HG03439 (cell line): ENCODE measurements around the gene SELENON.
"Not testable (repeated sequence)": the region's sequence is repeated elsewhere in the genome, so short reads cannot be mapped to it uniquely, and the experiment has no call there.

ENCODE experiments used
- ATAC-seq: cut with Tn5 transposase; IDR thresholded peaks from one replicate; pipeline ENCODE4 v1.9.1; 2021; ENCODE audit warnings: mild to moderate bottlenecking, moderate library complexity; ENCODE audit not compliant: unreplicated experiment

Gene SELENON

GRCh38 chr1:25821630-25822091, 21.7 kb downstream of the SELENON start:
- ATAC-seq = no peak

- ATAC-seq = no peak
These were observed 25.6 kb downstream of the SELENON start for GRCh38 chr1:25825605-25826004.

- ATAC-seq = no peak
These were observed 26.6 kb downstream of the SELENON start for GRCh38 chr1:25826571-25826970.

- ATAC-seq = no peak
These were observed 28.5 kb downstream of the SELENON start for GRCh38 chr1:25828491-25828890.

- ATAC-seq = no peak
These were observed 29.1 kb downstream of the SELENON start for GRCh38 chr1:25829046-25829445.

GRCh38 chr1:25831569-25832196, 31.7 kb downstream of the SELENON start:
- no peak for ATAC-seq

- no peak for ATAC-seq
These were observed 32.5 kb downstream of the SELENON start for GRCh38 chr1:25832336-25833037.

GRCh38 chr1:25833158-25833557, 33.2 kb downstream of the SELENON start:
- ATAC-seq = no peak

- no peak for ATAC-seq
These were observed 34.9 kb downstream of the SELENON start for GRCh38 chr1:25834894-25835293.

GRCh38 chr1:25836695-25837094, 36.7 kb downstream of the SELENON start:
- no peak for ATAC-seq

GRCh38 chr1:25837262-25837875, 37.4 kb downstream of the SELENON start:
- no peak for ATAC-seq

- ATAC-seq = not testable (repeated sequence)
These were observed 39.8 kb downstream of the SELENON start for GRCh38 chr1:25839808-25840207.

GRCh38 chr1:25843483-25843882, 43.5 kb downstream of the SELENON start:
- ATAC-seq = no peak

- no peak for ATAC-seq
These were observed 44.7 kb downstream of the SELENON start for GRCh38 chr1:25844536-25845337.

GRCh38 chr1:25845664-25846063, 45.7 kb downstream of the SELENON start:
- no peak for ATAC-seq

- ATAC-seq = no peak
These were observed 47.9 kb downstream of the SELENON start for GRCh38 chr1:25847929-25848328.

GRCh38 chr1:25848531-25848930, 48.5 kb downstream of the SELENON start:
- ATAC-seq = no peak

GRCh38 chr1:25854554-25854953, 54.6 kb downstream of the SELENON start:
- ATAC-seq = no peak

GRCh38 chr1:25856856-25857255, 56.9 kb downstream of the SELENON start:
- no peak for ATAC-seq

- no peak for ATAC-seq
These were observed 58.5 kb downstream of the SELENON start for GRCh38 chr1:25858494-25858893.
